Right lobe of liver (tissue), 4 donors: ENCODE results near the gene FSTL4.

Experiments
- POLR2A ChIP-seq: fragments of 450-650 bp; IDR thresholded peaks from one replicate; pipeline ENCODE4 v1.6.1; 2017; ENCODE audit warnings: antibody characterized with exemption, mild to moderate bottlenecking
- TF ChIP-seq, protein P1 (sequence below), 4 donors: fragments of 200-600 bp in 3 of 4; fragments of 450-650 bp in 1 of 4; IDR thresholded peaks; one replicate each; pipeline versions ENCODE4 v1.5.1 to v1.8.0; 2016 to 2022; ENCODE audit warnings: antibody characterized with exemption in 4 of 4, mild to moderate bottlenecking in 2 of 4
- donor health status: DM: no; HTN: no; CAD: no.
- donor health status: DM: no; HTN: no; CAD: no.
- donor health status: DM: no; HTN: yes; CAD: no.

DNA sequence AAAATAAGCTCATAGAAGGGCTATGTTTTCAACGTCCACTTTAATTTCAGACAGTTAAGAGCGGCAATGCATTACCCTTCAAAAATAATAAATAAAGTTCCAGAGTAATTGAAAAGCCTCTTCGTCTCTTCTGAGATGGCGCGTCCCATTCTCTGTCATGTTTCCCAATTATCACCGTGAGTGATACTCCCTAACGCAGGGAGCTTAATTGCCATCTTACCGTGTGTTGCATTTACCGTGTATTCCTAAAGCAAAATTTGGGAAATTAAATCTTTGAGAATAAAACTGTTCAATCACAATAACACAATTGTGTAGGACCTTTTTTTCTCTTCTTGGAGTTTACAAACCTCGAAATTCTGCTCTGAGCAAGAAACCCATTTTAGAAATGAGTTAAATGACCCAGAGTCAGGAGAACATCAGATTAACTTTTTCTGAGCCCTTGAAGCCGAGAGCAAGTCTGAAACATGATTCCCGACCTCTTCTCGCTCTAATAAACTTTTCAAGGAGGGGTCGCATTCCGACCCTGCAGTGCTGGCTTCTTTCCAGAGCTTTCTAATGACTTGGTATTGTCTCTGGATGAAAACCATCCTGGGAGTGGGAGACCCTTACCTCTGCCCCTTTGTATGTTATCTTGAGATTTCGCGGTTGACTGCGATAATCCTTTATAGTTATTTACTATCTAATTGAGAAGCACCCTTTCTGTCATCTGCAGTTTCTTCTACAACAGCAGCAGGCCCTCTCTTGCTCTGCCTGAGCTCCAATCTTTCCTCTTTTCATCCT lies 251.5 kb downstream of the FSTL4 start:
- no peak for TF ChIP-seq POLR2A
- TF ChIP-seq, protein P1, sequence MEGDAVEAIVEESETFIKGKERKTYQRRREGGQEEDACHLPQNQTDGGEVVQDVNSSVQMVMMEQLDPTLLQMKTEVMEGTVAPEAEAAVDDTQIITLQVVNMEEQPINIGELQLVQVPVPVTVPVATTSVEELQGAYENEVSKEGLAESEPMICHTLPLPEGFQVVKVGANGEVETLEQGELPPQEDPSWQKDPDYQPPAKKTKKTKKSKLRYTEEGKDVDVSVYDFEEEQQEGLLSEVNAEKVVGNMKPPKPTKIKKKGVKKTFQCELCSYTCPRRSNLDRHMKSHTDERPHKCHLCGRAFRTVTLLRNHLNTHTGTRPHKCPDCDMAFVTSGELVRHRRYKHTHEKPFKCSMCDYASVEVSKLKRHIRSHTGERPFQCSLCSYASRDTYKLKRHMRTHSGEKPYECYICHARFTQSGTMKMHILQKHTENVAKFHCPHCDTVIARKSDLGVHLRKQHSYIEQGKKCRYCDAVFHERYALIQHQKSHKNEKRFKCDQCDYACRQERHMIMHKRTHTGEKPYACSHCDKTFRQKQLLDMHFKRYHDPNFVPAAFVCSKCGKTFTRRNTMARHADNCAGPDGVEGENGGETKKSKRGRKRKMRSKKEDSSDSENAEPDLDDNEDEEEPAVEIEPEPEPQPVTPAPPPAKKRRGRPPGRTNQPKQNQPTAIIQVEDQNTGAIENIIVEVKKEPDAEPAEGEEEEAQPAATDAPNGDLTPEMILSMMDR (IDR thresholded peaks at IDR 0.05) = no peak
